OCI-LY3 (cell line): ENCODE measurements around the gene KCNJ9.

Experiments
- CTCF ChIP-seq: fragments of 200-600, 300-600 bp; sonication (generic); IDR thresholded peaks from 2 replicates; pipeline ENCODE4 v1.5.1; 2014; ENCODE audit warnings: antibody characterized with exemption, low read length, low read depth
- EZH2phosphoT487 ChIP-seq: fragments of 200-600 bp; shearing (Covaris generic); IDR thresholded peaks from 2 replicates; pipeline ENCODE4 v1.6.1; 2018; ENCODE audit warnings: antibody characterized with exemption, mixed run types, low read depth

GRCh38 chr1:160096274-160097116, 15.2 kb downstream of the KCNJ9 start:
- TF ChIP-seq CTCF (no peak), EZH2phosphoT487 (no peak)
